Neural progenitor cell (in vitro differentiated cells): ENCODE measurements around the gene REXO5.

Experiments
- EZH2phosphoT487 ChIP-seq: fragments of 200-600 bp; sonication (generic); IDR thresholded peaks from 2 replicates; pipeline ENCODE4 v1.6.1; 2017; ENCODE audit warnings: antibody characterized with exemption
- TF ChIP-seq, protein P1 (sequence below): fragments of 200-600 bp; sonication (generic); IDR thresholded peaks from 2 replicates; pipeline ENCODE4 v1.5.1; 2017; ENCODE audit warnings: antibody characterized with exemption, mild to moderate bottlenecking

DNA sequence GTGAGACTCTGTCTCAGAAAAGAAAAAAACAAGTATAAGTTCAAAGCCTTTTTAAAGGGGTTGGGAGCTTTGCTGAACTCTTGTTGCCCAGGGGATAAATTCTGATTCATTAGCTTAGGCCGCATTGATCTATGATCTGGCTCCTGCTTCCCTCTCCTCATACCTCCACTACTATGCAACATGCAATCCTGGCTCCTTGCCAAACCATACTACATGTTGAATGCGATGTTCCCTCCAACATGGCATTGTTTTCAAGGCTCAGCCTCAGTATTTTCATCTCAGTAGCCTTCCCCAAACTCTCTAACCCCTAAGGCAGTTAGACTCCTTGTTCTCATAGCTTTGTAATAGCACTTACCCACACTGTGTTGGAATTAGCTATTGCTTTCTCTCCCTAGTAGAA lies 6.2 kb downstream of the REXO5 start:
- TF ChIP-seq EZH2phosphoT487 = no peak
- TF ChIP-seq, protein P1, sequence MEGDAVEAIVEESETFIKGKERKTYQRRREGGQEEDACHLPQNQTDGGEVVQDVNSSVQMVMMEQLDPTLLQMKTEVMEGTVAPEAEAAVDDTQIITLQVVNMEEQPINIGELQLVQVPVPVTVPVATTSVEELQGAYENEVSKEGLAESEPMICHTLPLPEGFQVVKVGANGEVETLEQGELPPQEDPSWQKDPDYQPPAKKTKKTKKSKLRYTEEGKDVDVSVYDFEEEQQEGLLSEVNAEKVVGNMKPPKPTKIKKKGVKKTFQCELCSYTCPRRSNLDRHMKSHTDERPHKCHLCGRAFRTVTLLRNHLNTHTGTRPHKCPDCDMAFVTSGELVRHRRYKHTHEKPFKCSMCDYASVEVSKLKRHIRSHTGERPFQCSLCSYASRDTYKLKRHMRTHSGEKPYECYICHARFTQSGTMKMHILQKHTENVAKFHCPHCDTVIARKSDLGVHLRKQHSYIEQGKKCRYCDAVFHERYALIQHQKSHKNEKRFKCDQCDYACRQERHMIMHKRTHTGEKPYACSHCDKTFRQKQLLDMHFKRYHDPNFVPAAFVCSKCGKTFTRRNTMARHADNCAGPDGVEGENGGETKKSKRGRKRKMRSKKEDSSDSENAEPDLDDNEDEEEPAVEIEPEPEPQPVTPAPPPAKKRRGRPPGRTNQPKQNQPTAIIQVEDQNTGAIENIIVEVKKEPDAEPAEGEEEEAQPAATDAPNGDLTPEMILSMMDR = no peak
